NCI-H2196 (cell line): ENCODE results near the gene MAL.

Experiments
- DNase-seq: peaks from one replicate; lab custom pipeline; 2025; ENCODE audit not compliant: unreplicated experiment; lab: John Stamatoyannopoulos, UW

The MAL gene

GRCh38 chr2:94996305-94997100 is 29.0 kb upstream of the MAL start:
- DNase-seq: no peak

- DNase-seq: no peak
Observed at GRCh38 chr2:94997981-94998930, 27.3 kb upstream of the MAL start.

GRCh38 chr2:94999431-94999883 is 26.1 kb upstream of the MAL start:
- no peak for DNase-seq

GRCh38 chr2:95001051-95001562 is 24.4 kb upstream of the MAL start:
- no peak for DNase-seq

GRCh38 chr2:95001701-95002100 is 23.8 kb upstream of the MAL start:
- DNase-seq: no peak

- DNase-seq: no peak
Observed at GRCh38 chr2:95002498-95002897, 23.0 kb upstream of the MAL start.

- no peak for DNase-seq
Observed at GRCh38 chr2:95004287-95004686, 21.2 kb upstream of the MAL start.

- no peak for DNase-seq
Observed at GRCh38 chr2:95004711-95005110, 20.8 kb upstream of the MAL start.

- DNase-seq: no peak
Observed at GRCh38 chr2:95005726-95006125, 19.8 kb upstream of the MAL start.

- no peak for DNase-seq
Observed at GRCh38 chr2:95006588-95006987, 18.9 kb upstream of the MAL start.

- DNase-seq: no peak
Observed at GRCh38 chr2:95007031-95007609, 18.4 kb upstream of the MAL start.

- no peak for DNase-seq
Observed at GRCh38 chr2:95007822-95008221, 17.7 kb upstream of the MAL start.

GRCh38 chr2:95008306-95008705 is 17.2 kb upstream of the MAL start:
- no peak for DNase-seq

GRCh38 chr2:95008996-95009395 is 16.5 kb upstream of the MAL start:
- no peak for DNase-seq

GRCh38 chr2:95009412-95009811 is 16.1 kb upstream of the MAL start:
- DNase-seq: no peak

GRCh38 chr2:95010126-95010525 is 15.4 kb upstream of the MAL start:
- no peak for DNase-seq

GRCh38 chr2:95010718-95011117 is 14.8 kb upstream of the MAL start:
- no peak for DNase-seq

GRCh38 chr2:95012881-95013550 is 12.5 kb upstream of the MAL start:
- DNase-seq: no peak

GRCh38 chr2:95013726-95014125 is 11.8 kb upstream of the MAL start:
- DNase-seq: no peak

- DNase-seq: no peak
Observed at GRCh38 chr2:95014126-95014708, 11.3 kb upstream of the MAL start.
